Measurements from ENCODE around the gene SPTBN1.
A peak's percentile ranks its signal among the peaks of the same experiment; 100 is the strongest.

Gene SPTBN1

GRCh38 chr2:54574860-54575247 is 118.7 kb downstream of the SPTBN1 start:
- peak overlapping the region; percentile 32 to 59 for H3K4me3 ChIP-seq (ENCODE audit: low read length in 2 of 2)
- H3K36me3 ChIP-seq (ENCODE audit: control insufficient read depth in 2 of 2, insufficient read depth in 2 of 2, low read length in 2 of 2), result peaks cover 0 to 5% of the 10 kb centered on the region in 2 donors
- peak overlapping the region; percentile 48 to 84 for H3K9ac ChIP-seq (ENCODE audit: low read depth in 1 of 2, low read length in 2 of 2)
- no peaks in the 10 kb centered on the region for H3K9me3 ChIP-seq (ENCODE audit: control insufficient read depth in 2 of 2, low read length in 2 of 2)
- H3K27ac ChIP-seq (ENCODE audit: low read depth in 2 of 2, low read length in 2 of 2), result peak overlapping the region; percentile 98 to 100
- no peaks in the 10 kb centered on the region for H3K27me3 ChIP-seq (ENCODE audit: control insufficient read depth in 2 of 2, insufficient read depth in 2 of 2, low read length in 2 of 2)
- H3K4me1 ChIP-seq (ENCODE audit: control insufficient read depth in 2 of 2, insufficient read depth in 2 of 2, low read length in 2 of 2), result peaks cover 95 to 96% of the 10 kb centered on the region in 2 donors

DNA sequence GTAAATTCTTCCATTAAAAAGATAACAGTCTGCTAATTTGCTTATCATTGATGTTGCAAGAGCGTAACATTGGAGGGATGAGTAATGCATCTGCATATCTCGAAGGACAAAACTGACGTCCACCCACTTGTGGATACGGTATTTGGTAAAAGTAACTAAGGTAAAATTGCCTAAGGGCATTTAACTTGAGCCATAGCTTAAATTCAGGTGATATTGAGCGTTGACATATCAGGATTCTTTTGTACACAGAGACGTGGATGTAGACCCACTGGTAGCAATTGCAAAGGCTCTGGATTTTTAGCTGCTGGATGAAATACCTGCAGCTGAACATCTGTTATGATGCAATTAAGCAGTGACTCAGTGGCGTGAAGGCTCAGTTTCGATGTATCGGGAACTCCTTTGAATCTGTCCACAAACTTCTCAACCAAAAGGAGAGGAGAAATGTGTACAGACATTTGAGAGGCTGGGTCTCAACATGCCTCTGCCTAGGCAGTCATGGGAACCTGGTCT is 119.3 kb downstream of the SPTBN1 start:
- H3K27ac ChIP-seq (ENCODE audit: low read depth in 2 of 2, low read length in 2 of 2), result peak overlapping the region; percentile 98 to 100

DNA sequence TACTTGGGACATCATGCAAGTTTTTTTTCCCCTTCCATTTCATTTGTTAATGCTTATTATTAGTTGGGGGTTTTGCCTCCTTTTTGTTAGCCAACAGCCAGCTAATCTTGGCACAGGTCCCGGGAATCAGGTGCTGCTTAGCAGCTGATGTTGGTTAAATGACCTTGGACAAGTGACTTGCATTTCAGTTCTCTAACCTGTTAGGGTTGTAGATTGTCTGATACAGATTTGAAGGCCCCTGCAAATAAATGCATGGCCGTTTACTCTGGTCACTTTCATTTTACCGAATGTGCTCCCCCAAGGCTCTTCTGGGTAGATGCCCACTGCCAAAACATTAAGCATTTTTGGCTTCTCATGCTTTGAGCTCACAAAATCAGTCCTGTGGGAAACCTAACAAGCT is 120.9 kb downstream of the SPTBN1 start:
- Histone ChIP-seq H3K4me1 (ENCODE audit: control insufficient read depth in 2 of 2, insufficient read depth in 2 of 2, low read length in 2 of 2) (peaks cover 85 to 90% of the 10 kb centered on the region in 2 donors), H3K9ac (ENCODE audit: low read depth in 1 of 2, low read length in 2 of 2) (no peak overlapping the region), H3K9me3 (ENCODE audit: control insufficient read depth in 2 of 2, low read length in 2 of 2) (no peaks in the 10 kb centered on the region), H3K27ac (ENCODE audit: low read depth in 2 of 2, low read length in 2 of 2) (peak overlapping the region; percentile 3 to 96), H3K27me3 (ENCODE audit: control insufficient read depth in 2 of 2, insufficient read depth in 2 of 2, low read length in 2 of 2) (no peaks in the 10 kb centered on the region), H3K36me3 (ENCODE audit: control insufficient read depth in 2 of 2, insufficient read depth in 2 of 2, low read length in 2 of 2) (peaks cover 0 to 5% of the 10 kb centered on the region in 2 donors), H3K4me3 (ENCODE audit: low read length in 2 of 2) (no peak overlapping the region)

More for the DNA sequence above, 119.3 kb downstream of the SPTBN1 start:
- Histone ChIP-seq H3K9ac (ENCODE audit: low read depth in 1 of 2, low read length in 2 of 2) (peak overlapping the region; percentile 3 to 48), H3K27me3 (ENCODE audit: control insufficient read depth in 2 of 2, insufficient read depth in 2 of 2, low read length in 2 of 2) (no peaks in the 10 kb centered on the region), H3K36me3 (ENCODE audit: control insufficient read depth in 2 of 2, insufficient read depth in 2 of 2, low read length in 2 of 2) (peaks cover 0 to 5% of the 10 kb centered on the region in 2 donors), H3K9me3 (ENCODE audit: control insufficient read depth in 2 of 2, low read length in 2 of 2) (no peaks in the 10 kb centered on the region), H3K4me3 (ENCODE audit: low read length in 2 of 2) (no peak overlapping the region), H3K4me1 (ENCODE audit: control insufficient read depth in 2 of 2, insufficient read depth in 2 of 2, low read length in 2 of 2) (peaks cover 95 to 96% of the 10 kb centered on the region in 2 donors)

DNA sequence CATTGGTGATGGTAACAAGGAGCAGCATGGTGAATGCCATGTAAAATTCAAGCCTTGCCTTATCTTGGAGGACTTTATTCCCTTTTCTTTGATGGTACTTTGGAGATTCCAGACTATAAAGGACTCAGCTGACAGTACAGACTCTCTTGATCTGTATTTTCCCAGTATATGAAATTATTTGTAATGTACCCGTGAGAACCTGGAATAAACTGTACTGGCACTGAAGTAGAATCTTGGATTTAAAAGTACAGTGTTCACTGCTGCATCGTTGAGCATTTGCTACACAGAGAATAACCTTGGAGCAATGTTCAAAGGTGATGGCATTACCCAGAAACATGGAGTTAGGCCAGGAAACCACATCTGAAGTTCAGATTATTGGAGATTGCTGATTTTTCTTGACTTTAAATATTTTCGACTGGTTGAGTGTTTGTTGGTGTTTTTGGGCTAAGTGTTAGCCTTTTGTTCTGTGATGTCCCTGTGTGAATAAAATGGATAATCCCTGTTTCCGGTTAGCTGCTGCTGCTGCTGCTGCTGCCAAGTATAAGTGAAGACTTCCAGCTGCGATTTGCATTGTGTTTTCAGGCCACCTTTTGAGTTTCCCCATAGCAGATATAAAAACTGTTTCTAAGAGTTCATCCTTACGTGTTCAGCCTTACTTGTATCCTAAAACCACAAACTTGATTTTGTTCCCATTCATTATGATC is 122.0 kb downstream of the SPTBN1 start:
- H3K27ac ChIP-seq (ENCODE audit: low read depth in 2 of 2, low read length in 2 of 2), result peak overlapping the region; percentile 93 to 96
- no peaks in the 10 kb centered on the region for H3K27me3 ChIP-seq (ENCODE audit: control insufficient read depth in 2 of 2, insufficient read depth in 2 of 2, low read length in 2 of 2)
- no peaks in the 10 kb centered on the region for H3K9me3 ChIP-seq (ENCODE audit: control insufficient read depth in 2 of 2, low read length in 2 of 2)
- H3K9ac ChIP-seq (ENCODE audit: low read depth in 1 of 2, low read length in 2 of 2), result peak overlapping the region in 1 of 2 donors; percentile 70
- no peak overlapping the region for H3K4me3 ChIP-seq (ENCODE audit: low read length in 2 of 2)
- H3K4me1 ChIP-seq (ENCODE audit: control insufficient read depth in 2 of 2, insufficient read depth in 2 of 2, low read length in 2 of 2), result peaks cover 80 to 81% of the 10 kb centered on the region in 2 donors
- H3K36me3 ChIP-seq (ENCODE audit: control insufficient read depth in 2 of 2, insufficient read depth in 2 of 2, low read length in 2 of 2), result peaks cover 0 to 5% of the 10 kb centered on the region in 2 donors

DNA sequence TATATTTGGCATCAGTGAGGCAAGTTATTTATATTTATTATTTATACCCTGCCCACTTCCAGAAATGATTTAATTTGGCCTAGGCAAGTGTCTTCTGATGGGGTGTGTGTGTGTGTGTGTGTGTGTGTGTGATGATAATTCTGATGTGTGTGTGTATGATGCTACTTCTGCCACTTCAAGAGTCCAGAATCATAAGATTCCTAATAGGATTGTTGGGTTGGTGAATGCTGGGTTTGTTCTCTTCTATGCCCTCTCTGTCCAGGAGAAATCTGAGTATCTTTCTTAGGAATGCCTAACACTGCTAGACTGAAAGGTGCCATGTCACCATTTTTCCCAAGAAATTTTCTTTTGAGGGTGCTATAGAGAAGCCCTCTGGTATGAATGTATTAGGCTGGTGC is 122.5 kb downstream of the SPTBN1 start:
- Histone ChIP-seq H3K4me3 (ENCODE audit: low read length in 2 of 2) (peak overlapping the region in 1 of 2 donors; percentile 2), H3K9me3 (ENCODE audit: control insufficient read depth in 2 of 2, low read length in 2 of 2) (no peaks in the 10 kb centered on the region), H3K9ac (ENCODE audit: low read depth in 1 of 2, low read length in 2 of 2) (peak overlapping the region in 1 of 2 donors; percentile 70), H3K36me3 (ENCODE audit: control insufficient read depth in 2 of 2, insufficient read depth in 2 of 2, low read length in 2 of 2) (peaks cover 0 to 5% of the 10 kb centered on the region in 2 donors), H3K27me3 (ENCODE audit: control insufficient read depth in 2 of 2, insufficient read depth in 2 of 2, low read length in 2 of 2) (no peaks in the 10 kb centered on the region), H3K4me1 (ENCODE audit: control insufficient read depth in 2 of 2, insufficient read depth in 2 of 2, low read length in 2 of 2) (peaks cover 80 to 81% of the 10 kb centered on the region in 2 donors), H3K27ac (ENCODE audit: low read depth in 2 of 2, low read length in 2 of 2) (peak overlapping the region; percentile 93 to 96)

DNA sequence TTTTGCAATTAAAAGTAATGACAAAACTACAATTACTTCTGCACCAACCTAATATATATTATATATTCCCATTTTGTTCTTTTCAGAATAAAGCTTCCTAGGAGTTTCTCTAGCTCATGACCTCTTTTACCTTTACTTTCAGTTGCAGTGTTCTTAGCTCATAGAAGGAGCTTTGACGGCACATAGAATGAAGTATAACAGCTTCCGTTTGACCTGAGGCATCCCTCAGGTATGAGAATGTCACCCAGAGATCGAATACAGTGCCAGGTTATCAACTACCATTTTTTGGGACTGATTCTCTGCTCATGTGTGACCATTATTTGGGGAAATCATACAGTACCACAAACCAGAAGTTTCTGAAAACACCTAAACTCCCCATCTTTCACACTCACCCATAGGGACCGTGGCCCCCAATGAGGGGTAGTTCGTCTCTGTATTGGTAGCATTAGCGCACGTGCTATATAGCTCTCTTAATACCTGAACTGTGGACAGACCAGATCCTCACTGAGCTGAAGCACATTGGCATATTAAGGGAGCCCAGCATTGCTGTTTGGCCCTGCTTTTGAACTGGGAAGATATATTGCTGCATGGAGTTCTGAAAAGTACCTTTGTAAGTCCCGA is 123.0 kb downstream of the SPTBN1 start:
- Histone ChIP-seq H3K27me3 (ENCODE audit: control insufficient read depth in 2 of 2, insufficient read depth in 2 of 2, low read length in 2 of 2) (no peaks in the 10 kb centered on the region), H3K4me1 (ENCODE audit: control insufficient read depth in 2 of 2, insufficient read depth in 2 of 2, low read length in 2 of 2) (peaks cover 80 to 82% of the 10 kb centered on the region in 2 donors)

GRCh38 chr2:54579682-54580620 is 123.8 kb downstream of the SPTBN1 start:
- H3K9me3 ChIP-seq (ENCODE audit: control insufficient read depth in 2 of 2, low read length in 2 of 2), result no peaks in the 10 kb centered on the region
- peaks cover 0 to 5% of the 10 kb centered on the region in 2 donors for H3K36me3 ChIP-seq (ENCODE audit: control insufficient read depth in 2 of 2, insufficient read depth in 2 of 2, low read length in 2 of 2)
- H3K27ac ChIP-seq (ENCODE audit: low read depth in 2 of 2, low read length in 2 of 2), result peak overlapping the region; percentile 93 to 96
- peak overlapping the region; percentile 20 to 72 for H3K4me3 ChIP-seq (ENCODE audit: low read length in 2 of 2)
- H3K27me3 ChIP-seq (ENCODE audit: control insufficient read depth in 2 of 2, insufficient read depth in 2 of 2, low read length in 2 of 2), result no peaks in the 10 kb centered on the region
- peaks cover 79 to 80% of the 10 kb centered on the region in 2 donors for H3K4me1 ChIP-seq (ENCODE audit: control insufficient read depth in 2 of 2, insufficient read depth in 2 of 2, low read length in 2 of 2)
- H3K9ac ChIP-seq (ENCODE audit: low read depth in 1 of 2, low read length in 2 of 2), result peak overlapping the region; percentile 68 to 70

More for the DNA sequence above, 123.0 kb downstream of the SPTBN1 start:
- H3K4me3 ChIP-seq (ENCODE audit: low read length in 2 of 2), result peak overlapping the region; percentile 1 to 53
- H3K36me3 ChIP-seq (ENCODE audit: control insufficient read depth in 2 of 2, insufficient read depth in 2 of 2, low read length in 2 of 2), result peaks cover 0 to 5% of the 10 kb centered on the region in 2 donors
- peak overlapping the region; percentile 93 to 96 for H3K27ac ChIP-seq (ENCODE audit: low read depth in 2 of 2, low read length in 2 of 2)
- peak overlapping the region; percentile 66 to 70 for H3K9ac ChIP-seq (ENCODE audit: low read depth in 1 of 2, low read length in 2 of 2)
- H3K9me3 ChIP-seq (ENCODE audit: control insufficient read depth in 2 of 2, low read length in 2 of 2), result no peaks in the 10 kb centered on the region

GRCh38 chr2:54581326-54582039 is 125.4 kb downstream of the SPTBN1 start:
- Histone ChIP-seq H3K27ac (ENCODE audit: low read depth in 2 of 2, low read length in 2 of 2) (peak overlapping the region; percentile 53 to 64), H3K9me3 (ENCODE audit: control insufficient read depth in 2 of 2, low read length in 2 of 2) (no peaks in the 10 kb centered on the region), H3K36me3 (ENCODE audit: control insufficient read depth in 2 of 2, insufficient read depth in 2 of 2, low read length in 2 of 2) (no peaks in the 10 kb centered on the region), H3K9ac (ENCODE audit: low read depth in 1 of 2, low read length in 2 of 2) (peak overlapping the region; percentile 3 to 41), H3K27me3 (ENCODE audit: control insufficient read depth in 2 of 2, insufficient read depth in 2 of 2, low read length in 2 of 2) (no peaks in the 10 kb centered on the region), H3K4me3 (ENCODE audit: low read length in 2 of 2) (no peak overlapping the region), H3K4me1 (ENCODE audit: control insufficient read depth in 2 of 2, insufficient read depth in 2 of 2, low read length in 2 of 2) (peaks cover 64 to 74% of the 10 kb centered on the region in 2 donors)

GRCh38 chr2:54582987-54583386 is 126.9 kb downstream of the SPTBN1 start:
- Histone ChIP-seq H3K9me3 (ENCODE audit: control insufficient read depth in 2 of 2, low read length in 2 of 2) (no peaks in the 10 kb centered on the region), H3K36me3 (ENCODE audit: control insufficient read depth in 2 of 2, insufficient read depth in 2 of 2, low read length in 2 of 2) (no peaks in the 10 kb centered on the region), H3K4me3 (ENCODE audit: low read length in 2 of 2) (no peak overlapping the region), H3K4me1 (ENCODE audit: control insufficient read depth in 2 of 2, insufficient read depth in 2 of 2, low read length in 2 of 2) (peaks cover 50 to 59% of the 10 kb centered on the region in 2 donors), H3K27ac (ENCODE audit: low read depth in 2 of 2, low read length in 2 of 2) (no peak overlapping the region), H3K27me3 (ENCODE audit: control insufficient read depth in 2 of 2, insufficient read depth in 2 of 2, low read length in 2 of 2) (no peaks in the 10 kb centered on the region), H3K9ac (ENCODE audit: low read depth in 1 of 2, low read length in 2 of 2) (no peak overlapping the region)

Measured in mucosa of rectum (tissue), 2 donors.